ENCODE results near the gene RAB14.
"Not testable (repeated sequence)": the region's sequence is repeated elsewhere in the genome, so short reads cannot be mapped to it uniquely, and the experiment has no call there.

RAB14 gene

GRCh38 chr9:121133104-121133816 is 68.4 kb downstream of the RAB14 start:
- peak overlapping the region; percentile 65 for H3K4me3 Mint-ChIP-seq
- H3K27ac Mint-ChIP-seq, result peak overlapping the region; percentile 85
- peaks cover 73% of the 10 kb centered on the region for H3K4me1 Mint-ChIP-seq (ENCODE audit: low read depth)
- H3K36me3 Mint-ChIP-seq, result peaks cover 44% of the 10 kb centered on the region
- H3K9me3 Mint-ChIP-seq (ENCODE audit: low read depth), result peaks cover 10% of the 10 kb centered on the region
- no peaks in the 10 kb centered on the region for H3K27me3 Mint-ChIP-seq

- Mint-ChIP-seq H3K36me3 (peaks cover 49% of the 10 kb centered on the region), H3K4me1 (ENCODE audit: low read depth) (peaks cover 80% of the 10 kb centered on the region), H3K27ac (peak overlapping the region; percentile 38), H3K4me3 (peak overlapping the region; percentile 1)
- not testable (repeated sequence) for H3K27me3 Mint-ChIP-seq; H3K9me3 Mint-ChIP-seq (ENCODE audit: low read depth)
These were observed 72.3 kb downstream of the RAB14 start for GRCh38 chr9:121129384-121129783.
